ENCODE data around the gene TMEM151B. TPM values are rescaled to one million over a fixed set of nuclear protein-coding genes. Genes with fewer than 3 reads are reported as not detected.

Gene TMEM151B
- total and polyA plus RNA-seq, 9 of the 15 experiments (the other 6 are each of a cell fraction or from before 2014, with no cell fraction given), result not detected

DNA sequence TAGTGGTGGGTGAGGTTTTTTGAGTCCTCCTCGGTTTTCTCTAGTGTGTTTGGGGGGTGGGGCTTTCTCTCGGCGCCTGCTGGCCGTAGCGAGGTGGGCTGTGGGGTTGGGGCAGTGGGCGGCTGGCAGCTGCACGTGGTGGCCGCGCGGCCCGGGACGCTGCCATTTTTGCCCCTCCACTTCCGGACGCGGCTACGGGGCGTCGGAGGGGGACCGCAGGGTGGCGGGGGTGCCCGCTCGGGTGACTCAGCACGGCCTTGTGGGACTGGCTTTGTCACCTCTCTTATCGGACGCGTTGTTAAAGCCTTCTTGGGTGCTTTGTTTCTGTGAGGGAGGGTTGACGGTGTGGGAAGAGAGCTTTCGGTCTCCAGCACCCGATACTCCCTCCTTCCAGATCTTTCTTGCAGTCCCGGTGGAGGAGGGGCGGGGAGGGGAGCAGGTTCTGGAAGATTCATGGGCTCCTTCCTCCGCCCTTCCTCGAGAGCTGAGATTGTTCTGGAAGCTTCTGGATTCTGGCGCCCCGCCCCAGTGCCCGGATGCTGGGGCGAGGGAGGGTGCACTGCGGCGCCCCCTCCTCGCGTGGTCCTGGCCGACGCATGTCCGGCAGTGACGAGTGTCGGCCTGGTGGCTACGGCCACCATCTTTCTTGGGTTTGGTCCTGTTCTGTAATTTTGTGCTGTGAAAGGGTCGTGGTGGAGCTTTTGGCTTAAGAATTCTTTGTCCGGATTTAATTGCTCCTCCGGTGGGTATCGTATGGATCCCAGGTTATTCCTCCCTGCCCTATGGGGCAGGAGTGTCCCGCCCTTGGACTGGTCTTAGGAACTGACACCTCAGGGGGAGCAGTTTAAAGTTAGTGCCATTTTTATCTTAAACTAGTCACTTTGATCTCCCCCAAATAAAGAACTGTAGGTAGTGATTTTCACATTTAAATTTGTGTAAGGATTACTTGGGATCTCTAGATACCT is 22.6 kb upstream of the TMEM151B start (continued):
- TF ChIP-seq HOXB6 (CRISPR knock-in tag; IDR thresholded peaks at IDR 0.05; ENCODE audit: borderline replicate concordance) (no peak), HDAC6 (IDR thresholded peaks at IDR 0.05; ENCODE audit: low read depth, low read length) (no peak), PYGO2 (tag; IDR thresholded peaks at IDR 0.05) (no peak), CHD1 (IDR thresholded peaks at IDR 0.05; ENCODE audit: low read length) (peak; percentile 97), RBM39 (optimal IDR thresholded peaks at IDR 0.05; ENCODE audit: low read depth, low read length) (peak; percentile 64), ZNF785 (CRISPR knock-in tag; IDR thresholded peaks at IDR 0.05) (no peak), YY1 (IDR thresholded peaks at IDR 0.05; ENCODE audit: borderline replicate concordance in 1 of 3, control insufficient read depth in 1 of 3, extremely low read depth in 1 of 3, insufficient read depth in 3 of 3, insufficient read length in 1 of 3, insufficient replicate concordance in 2 of 3, low read depth in 1 of 3, low read length in 2 of 3) (peak; percentile 80 to 97 (median 94)), SRSF1 (IDR thresholded peaks at IDR 0.05; ENCODE audit: low read depth, low read length) (no peak), PCBP1 (IDR thresholded peaks at IDR 0.05; ENCODE audit: low read depth, low read length, poor library complexity, severe bottlenecking) (peak; percentile 100), HDAC8 (tag; IDR thresholded peaks at IDR 0.05) (0 out of 2 replicates have a peak, but pooled peaks have one; percentile 24), BHLHE40 (IDR thresholded peaks at IDR 0.05; ENCODE audit: low read length) (peak; percentile 80), TFE3 (CRISPR knock-in tag; IDR thresholded peaks at IDR 0.05) (no peak; the same call in 1 of the 2 replicates), ZNF263 (CRISPR knock-in tag; IDR thresholded peaks at IDR 0.05; ENCODE audit: borderline replicate concordance) (no peak), NFRKB (IDR thresholded peaks at IDR 0.05; ENCODE audit: low read depth) (peak; percentile 92), ZNF696 (CRISPR knock-in tag; conservative IDR thresholded peaks at IDR 0.05) (no peak), ZNF436 (CRISPR knock-in tag; IDR thresholded peaks at IDR 0.05) (no peak)
- TF ChIP-seq, protein P1, sequence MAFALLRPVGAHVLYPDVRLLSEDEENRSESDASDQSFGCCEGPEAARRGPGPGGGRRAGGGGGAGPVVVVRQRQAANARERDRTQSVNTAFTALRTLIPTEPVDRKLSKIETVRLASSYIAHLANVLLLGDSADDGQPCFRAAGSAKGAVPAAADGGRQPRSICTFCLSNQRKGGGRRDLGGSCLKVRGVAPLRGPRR (CRISPR knock-in tag; IDR thresholded peaks at IDR 0.05), result peak; percentile 23; the same call in 1 of the 2 replicates
- TF ChIP-seq, protein P2, sequence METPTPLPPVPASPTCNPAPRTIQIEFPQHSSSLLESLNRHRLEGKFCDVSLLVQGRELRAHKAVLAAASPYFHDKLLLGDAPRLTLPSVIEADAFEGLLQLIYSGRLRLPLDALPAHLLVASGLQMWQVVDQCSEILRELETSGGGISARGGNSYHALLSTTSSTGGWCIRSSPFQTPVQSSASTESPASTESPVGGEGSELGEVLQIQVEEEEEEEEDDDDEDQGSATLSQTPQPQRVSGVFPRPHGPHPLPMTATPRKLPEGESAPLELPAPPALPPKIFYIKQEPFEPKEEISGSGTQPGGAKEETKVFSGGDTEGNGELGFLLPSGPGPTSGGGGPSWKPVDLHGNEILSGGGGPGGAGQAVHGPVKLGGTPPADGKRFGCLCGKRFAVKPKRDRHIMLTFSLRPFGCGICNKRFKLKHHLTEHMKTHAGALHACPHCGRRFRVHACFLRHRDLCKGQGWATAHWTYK (CRISPR knock-in tag; IDR thresholded peaks at IDR 0.05), result peak; percentile 90; the same call in 1 of the 2 replicates
- TF ChIP-seq, protein P3, sequence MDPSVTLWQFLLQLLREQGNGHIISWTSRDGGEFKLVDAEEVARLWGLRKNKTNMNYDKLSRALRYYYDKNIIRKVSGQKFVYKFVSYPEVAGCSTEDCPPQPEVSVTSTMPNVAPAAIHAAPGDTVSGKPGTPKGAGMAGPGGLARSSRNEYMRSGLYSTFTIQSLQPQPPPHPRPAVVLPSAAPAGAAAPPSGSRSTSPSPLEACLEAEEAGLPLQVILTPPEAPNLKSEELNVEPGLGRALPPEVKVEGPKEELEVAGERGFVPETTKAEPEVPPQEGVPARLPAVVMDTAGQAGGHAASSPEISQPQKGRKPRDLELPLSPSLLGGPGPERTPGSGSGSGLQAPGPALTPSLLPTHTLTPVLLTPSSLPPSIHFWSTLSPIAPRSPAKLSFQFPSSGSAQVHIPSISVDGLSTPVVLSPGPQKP (CRISPR knock-in tag; IDR thresholded peaks at IDR 0.05), result no peak
- TF ChIP-seq, protein P4, sequence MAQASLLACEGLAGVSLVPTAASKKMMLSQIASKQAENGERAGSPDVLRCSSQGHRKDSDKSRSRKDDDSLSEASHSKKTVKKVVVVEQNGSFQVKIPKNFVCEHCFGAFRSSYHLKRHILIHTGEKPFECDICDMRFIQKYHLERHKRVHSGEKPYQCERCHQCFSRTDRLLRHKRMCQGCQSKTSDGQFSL (CRISPR knock-in tag; IDR thresholded peaks at IDR 0.05), result peak; percentile 95
- TF ChIP-seq, protein P4 (tag; IDR thresholded peaks at IDR 0.05), result peak in 1 of 2 experiments; percentile 62; a peak in 1 of 4 replicates

Data from K562 (cell line).